GM19455 (cell line): ENCODE data around the gene NFKBIA.
"Not testable (repeated sequence)": the region's sequence is repeated elsewhere in the genome, so short reads cannot be mapped to it uniquely, and the experiment has no call there.

ENCODE experiments used
- ATAC-seq: cut with Tn5 transposase; IDR thresholded peaks from one replicate; pipeline ENCODE4 v1.9.1; 2021; ENCODE audit not compliant: unreplicated experiment

Gene NFKBIA

GRCh38 chr14:35368583-35369392 lies 35.8 kb downstream of the NFKBIA start:
- no peak for ATAC-seq

GRCh38 chr14:35368139-35368460 lies 36.4 kb downstream of the NFKBIA start:
- ATAC-seq = no peak

GRCh38 chr14:35367056-35367372 lies 37.5 kb downstream of the NFKBIA start:
- ATAC-seq = no peak

GRCh38 chr14:35366521-35366976 lies 38.0 kb downstream of the NFKBIA start:
- ATAC-seq = no peak

- no peak for ATAC-seq
Measured at GRCh38 chr14:35366056-35366451, 38.5 kb downstream of the NFKBIA start.

GRCh38 chr14:35365130-35366055 lies 39.2 kb downstream of the NFKBIA start:
- no peak for ATAC-seq

- no peak for ATAC-seq
Measured at GRCh38 chr14:35362911-35363374, 41.6 kb downstream of the NFKBIA start.

GRCh38 chr14:35362450-35362849 lies 42.1 kb downstream of the NFKBIA start:
- no peak for ATAC-seq

- ATAC-seq = no peak
Measured at GRCh38 chr14:35361141-35361480, 43.4 kb downstream of the NFKBIA start.

GRCh38 chr14:35359655-35360054 lies 44.9 kb downstream of the NFKBIA start:
- not testable (repeated sequence) for ATAC-seq

GRCh38 chr14:35355981-35356841 lies 48.3 kb downstream of the NFKBIA start:
- ATAC-seq = no peak

GRCh38 chr14:35355235-35355634 lies 49.3 kb downstream of the NFKBIA start:
- ATAC-seq = not testable (repeated sequence)

- no peak for ATAC-seq
Measured at GRCh38 chr14:35353409-35354172, 51.0 kb downstream of the NFKBIA start.

GRCh38 chr14:35352274-35353233 lies 52.0 kb downstream of the NFKBIA start:
- ATAC-seq = no peak

- ATAC-seq = no peak
Measured at GRCh38 chr14:35351897-35352273, 52.7 kb downstream of the NFKBIA start.
